Colonic mucosa (tissue), 4 donors: Measurements from ENCODE around the gene CADPS2. TPM values are rescaled to one million over a fixed set of nuclear protein-coding genes. Genes with fewer than 3 reads are reported as not detected.

Experiments used
- DNase-seq: peaks from one replicate; pipeline ENCODE4 v3.0.0-alpha.2; 2020
- H3K27ac ChIP-seq: fragments of 200-600 bp; one replicate; pipeline ENCODE4 v1.8.0; 2021
- H3K27me3 ChIP-seq: fragments of 200-600 bp; one replicate; pipeline ENCODE4 v1.8.0; 2021
- H3K36me3 ChIP-seq: fragments of 200-600 bp; one replicate; pipeline ENCODE4 v1.8.0; 2021
- H3K4me1 ChIP-seq: fragments of 200-600 bp; one replicate; pipeline ENCODE4 v1.8.0; 2021; ENCODE audit warnings: mild to moderate bottlenecking
- H3K4me3 ChIP-seq: fragments of 200-600 bp; one replicate; pipeline ENCODE4 v1.8.0; 2021
- H3K9ac ChIP-seq, 2 donors: one replicate each; pipeline ENCODE4 v1.7.0; 2013; ENCODE audit warnings: control low read depth in 2 of 2, low read depth in 2 of 2, low read length in 2 of 2
- H3K9me3 ChIP-seq: fragments of 200-600 bp; one replicate; pipeline ENCODE4 v1.8.0; 2021
- CTCF ChIP-seq: fragments of 200-600 bp; IDR thresholded peaks from one replicate; pipeline ENCODE4 v1.8.0; 2022; ENCODE audit warnings: antibody characterized with exemption, mild to moderate bottlenecking
- intact Hi-C: fragments of 100-400 bp; cut with DNase I; formaldehyde crosslinking; loops from one replicate; pipeline ENCODE4 v1.14.1; 2022
- total RNA-seq, 2 donors: library from RNA; stranded (reverse); fragmentation: NEBNext Ultra II Directional in 1 of 2; extraction: Animal tissue kit (Norgen Biotek cat#: 25700) in 1 of 2; gene quantifications; one replicate each; pipeline ENCODE4 v1.2.1, GENCODE V29; 2021
- donor health status: healthy.
- donor health status: DM: no; HTN: no; CAD: no.
- donor health status: DM: no; HTN: no; CAD: no.

Gene CADPS2
- total RNA-seq, 2 donors from 2014 or later = 13.6 to 15.2 TPM

GRCh38 chr7:122327969-122328368, 558.3 kb downstream of the CADPS2 start:
- no peak for TF ChIP-seq CTCF
- Histone ChIP-seq H3K27me3 (no peaks in the 10 kb centered on the region), H3K36me3 (no peaks in the 10 kb centered on the region), H3K4me3 (no peak overlapping the region), H3K4me1 (no peaks in the 10 kb centered on the region), H3K9ac (no peak overlapping the region), H3K9me3 (no peaks in the 10 kb centered on the region), H3K27ac (no peak overlapping the region)
- no peak for DNase-seq
- intact Hi-C loops = no loop called here

- DNase-seq = peak; percentile 43
- TF ChIP-seq CTCF = no peak
- no peak overlapping the region for H3K27ac ChIP-seq
- no peak overlapping the region for H3K9ac ChIP-seq
- intact Hi-C loops = no loop called here
- H3K4me1 ChIP-seq = peaks cover 7% of the 10 kb centered on the region
- H3K36me3 ChIP-seq = no peaks in the 10 kb centered on the region
- H3K4me3 ChIP-seq = peak overlapping the region; percentile 16
- no peaks in the 10 kb centered on the region for H3K9me3 ChIP-seq
- H3K27me3 ChIP-seq = peaks cover 56% of the 10 kb centered on the region
These were observed 569.5 kb downstream of the CADPS2 start for GRCh38 chr7:122316467-122317388.

GRCh38 chr7:122315507-122316466, 570.5 kb downstream of the CADPS2 start:
- no peak for TF ChIP-seq CTCF
- Histone ChIP-seq H3K27me3 (peaks cover 65% of the 10 kb centered on the region), H3K27ac (no peak overlapping the region), H3K36me3 (no peaks in the 10 kb centered on the region), H3K9ac (no peak overlapping the region), H3K4me1 (peaks cover 7% of the 10 kb centered on the region), H3K9me3 (no peaks in the 10 kb centered on the region), H3K4me3 (no peak overlapping the region)
- DNase-seq = no peak
- intact Hi-C loops = no loop called here

- H3K27me3 ChIP-seq = peaks cover 80% of the 10 kb centered on the region
- peaks cover 11% of the 10 kb centered on the region for H3K4me1 ChIP-seq
These were observed 572.0 kb downstream of the CADPS2 start for GRCh38 chr7:122314284-122314683.

More at GRCh38 chr7:122314284-122314683, 572.0 kb downstream of the CADPS2 start:
- Histone ChIP-seq H3K9me3 (no peaks in the 10 kb centered on the region), H3K9ac (no peak overlapping the region), H3K4me3 (no peak overlapping the region), H3K36me3 (no peaks in the 10 kb centered on the region), H3K27ac (no peak overlapping the region)
- DNase-seq = no peak
- intact Hi-C loops = no loop called here
- TF ChIP-seq CTCF = no peak
